Skeletal muscle cell (primary cell): ENCODE results near the gene DNM3.
A peak's percentile ranks its signal among the peaks of the same experiment; 100 is the strongest.

Experiments
- DNase-seq: peaks from one replicate; pipeline ENCODE4 v3.0.0-alpha.2; 2010; ENCODE audit warnings: low read depth
- H3K4me3 ChIP-seq: 2 replicates; pipeline ENCODE4 v1.5.1; 2011; ENCODE audit warnings: low read depth, mild to moderate bottlenecking, control low read depth, low read length, moderate library complexity

The DNM3 gene

GRCh38 chr1:172239901-172240300, 398.6 kb downstream of the DNM3 start:
- no peak for DNase-seq
- no peak overlapping the region for H3K4me3 ChIP-seq

- H3K4me3 ChIP-seq, result no peak overlapping the region
- no peak for DNase-seq
Observed at GRCh38 chr1:172241540-172241939, 400.2 kb downstream of the DNM3 start.

- no peak overlapping the region for H3K4me3 ChIP-seq
Observed at GRCh38 chr1:172244865-172245264, 403.6 kb downstream of the DNM3 start.

GRCh38 chr1:172245788-172246187, 404.5 kb downstream of the DNM3 start:
- no peak overlapping the region for H3K4me3 ChIP-seq
- DNase-seq, result no peak

More at GRCh38 chr1:172244865-172245264, 403.6 kb downstream of the DNM3 start:
- DNase-seq, result no peak

- no peak for DNase-seq
- no peak overlapping the region for H3K4me3 ChIP-seq
Observed at GRCh38 chr1:172246521-172247390, 405.5 kb downstream of the DNM3 start.

- DNase-seq, result no peak
Observed at GRCh38 chr1:172251486-172251885, 410.2 kb downstream of the DNM3 start.

GRCh38 chr1:172252321-172252720, 411.0 kb downstream of the DNM3 start:
- DNase-seq, result peak; percentile 43
- no peak overlapping the region for H3K4me3 ChIP-seq

More at GRCh38 chr1:172251486-172251885, 410.2 kb downstream of the DNM3 start:
- no peak overlapping the region for H3K4me3 ChIP-seq

- no peak for DNase-seq
Observed at GRCh38 chr1:172252958-172253357, 411.7 kb downstream of the DNM3 start.

GRCh38 chr1:172254521-172255222, 413.4 kb downstream of the DNM3 start:
- peak; percentile 70 for DNase-seq
- H3K4me3 ChIP-seq, result no peak overlapping the region

More at GRCh38 chr1:172252958-172253357, 411.7 kb downstream of the DNM3 start:
- no peak overlapping the region for H3K4me3 ChIP-seq

GRCh38 chr1:172255223-172255560, 413.9 kb downstream of the DNM3 start:
- H3K4me3 ChIP-seq, result no peak overlapping the region
- no peak for DNase-seq

GRCh38 chr1:172265905-172266304, 424.6 kb downstream of the DNM3 start:
- DNase-seq, result no peak

GRCh38 chr1:172266528-172267174, 425.4 kb downstream of the DNM3 start:
- no peak overlapping the region for H3K4me3 ChIP-seq
- no peak for DNase-seq

More at GRCh38 chr1:172265905-172266304, 424.6 kb downstream of the DNM3 start:
- H3K4me3 ChIP-seq, result no peak overlapping the region

- H3K4me3 ChIP-seq, result no peak overlapping the region
- DNase-seq, result no peak
Observed at GRCh38 chr1:172268237-172268636, 426.9 kb downstream of the DNM3 start.

GRCh38 chr1:172269084-172269483, 427.8 kb downstream of the DNM3 start:
- no peak for DNase-seq
- no peak overlapping the region for H3K4me3 ChIP-seq

- no peak for DNase-seq
- no peak overlapping the region for H3K4me3 ChIP-seq
Observed at GRCh38 chr1:172269644-172270043, 428.3 kb downstream of the DNM3 start.

- no peak for DNase-seq
- H3K4me3 ChIP-seq, result no peak overlapping the region
Observed at GRCh38 chr1:172270605-172271004, 429.3 kb downstream of the DNM3 start.

GRCh38 chr1:172272087-172272486, 430.8 kb downstream of the DNM3 start:
- DNase-seq, result no peak
- H3K4me3 ChIP-seq, result no peak overlapping the region

- no peak for DNase-seq
- no peak overlapping the region for H3K4me3 ChIP-seq
Observed at GRCh38 chr1:172273647-172274396, 432.5 kb downstream of the DNM3 start.

- DNase-seq, result no peak
- no peak overlapping the region for H3K4me3 ChIP-seq
Observed at GRCh38 chr1:172275478-172275877, 434.2 kb downstream of the DNM3 start.
